Liver (tissue), 9 donors: Measurements from ENCODE around the gene DIP2C. TPM values are rescaled to one million over a fixed set of nuclear protein-coding genes. Genes with fewer than 3 reads are reported as not detected.

ENCODE experiments used
- DNase-seq: peaks from one replicate; pipeline ENCODE4 v3.0.0-alpha.2; 2017; ENCODE audit warnings: low spot score
- H3K27ac ChIP-seq, 2 donors: one replicate each; pipeline ENCODE4 v1.7.0; 2013; ENCODE audit warnings: inconsistent platforms in 2 of 2, low read length in 2 of 2, control low read depth in 1 of 2, low read depth in 1 of 2, mild to moderate bottlenecking in 1 of 2
- H3K27me3 ChIP-seq, 4 donors: one replicate each; pipeline versions ENCODE4 v1.6.1 to v1.7.0; 2013; ENCODE audit warnings: low read length in 3 of 4, inconsistent platforms in 1 of 4, mild to moderate bottlenecking in 1 of 4, moderate library complexity in 1 of 4; ENCODE audit not compliant: control insufficient read depth in 4 of 4, insufficient read depth in 4 of 4
- H3K36me3 ChIP-seq, 4 donors: one replicate each; pipeline versions ENCODE4 v1.6.1 to v1.7.0; 2013; ENCODE audit warnings: low read length in 3 of 4, mild to moderate bottlenecking in 3 of 4, low read depth in 1 of 4, moderate library complexity in 1 of 4; ENCODE audit not compliant: control insufficient read depth in 4 of 4, insufficient read depth in 3 of 4
- H3K4me1 ChIP-seq, 4 donors: one replicate each; pipeline versions ENCODE4 v1.6.1 to v1.7.0; 2013; ENCODE audit warnings: low read length in 3 of 4, mild to moderate bottlenecking in 3 of 4, moderate library complexity in 1 of 4; ENCODE audit not compliant: control insufficient read depth in 4 of 4, insufficient read depth in 4 of 4
- H3K4me3 ChIP-seq, 3 donors: one replicate each; pipeline versions ENCODE4 v1.6.1 to v1.7.0; 2013; ENCODE audit warnings: low read length in 3 of 3, control low read depth in 1 of 3, low read depth in 1 of 3, mild to moderate bottlenecking in 1 of 3
- H3K9ac ChIP-seq, 2 donors: one replicate each; pipeline ENCODE4 v1.7.0; 2013; ENCODE audit warnings: low read length in 2 of 2, mild to moderate bottlenecking in 2 of 2, moderate library complexity in 2 of 2, control low read depth in 1 of 2, low read depth in 1 of 2
- H3K9me3 ChIP-seq, 4 donors: one replicate each; pipeline versions ENCODE4 v1.6.1 to v1.7.0; 2013; ENCODE audit warnings: low read length in 3 of 4; ENCODE audit not compliant: control insufficient read depth in 4 of 4
- FOXA1 ChIP-seq: IDR thresholded peaks from 2 replicates; pipeline ENCODE4 v1.6.1; 2016; ENCODE audit warnings: antibody characterized with exemption
- FOXA2 ChIP-seq: IDR thresholded peaks from 2 replicates; pipeline ENCODE4 v1.6.1; 2016; ENCODE audit warnings: antibody characterized with exemption
- HNF4A ChIP-seq, 2 donors: conservative IDR thresholded peaks; 2 replicates each; pipeline ENCODE4 v1.6.1; 2016; ENCODE audit warnings: antibody characterized with exemption in 2 of 2, mild to moderate bottlenecking in 2 of 2
- JUND ChIP-seq, 2 donors: IDR thresholded peaks; 2 replicates each; pipeline ENCODE4 v1.6.1; 2016; ENCODE audit warnings: antibody characterized with exemption in 2 of 2
- NR2F2 ChIP-seq: IDR thresholded peaks from 2 replicates; pipeline ENCODE4 v1.6.1; 2016; ENCODE audit warnings: antibody characterized with exemption
- SP1 ChIP-seq: IDR thresholded peaks from 2 replicates; pipeline ENCODE4 v1.6.1; 2018; ENCODE audit warnings: antibody characterized with exemption, mild to moderate bottlenecking
- ZBTB33 ChIP-seq: IDR thresholded peaks from 2 replicates; pipeline ENCODE4 v1.6.1; 2016; ENCODE audit warnings: antibody characterized with exemption
- WGBS: extraction: QIAGEN DNeasy Blood & Tissue Kit; methylation state at CpG from one replicate; pipeline ENCODE4 v1.1.7; 2013; 5-methylcytosine and 5-hydroxymethylcytosine counted together
- polyA plus RNA-seq, 2 donors: library from polyadenylated mRNA; stranded (reverse) in 1 of 2; unstranded in 1 of 2; fragments of 200-250 nt in 1 of 2; fragments of >200 nt in 1 of 2; fragmentation: Nextera tagmentation in 1 of 2; extraction: Ambion mirVana in 1 of 2; gene quantifications; one replicate each; pipeline versions ENCODE4 v1.2.1 to v1.2.3, GENCODE V29; 2013 to 2015
- total RNA-seq, 2 donors: library from RNA; depleted of rRNA; stranded (reverse); fragments of >200 nt; gene quantifications; one replicate each; pipeline ENCODE4 v1.2.3, GENCODE V29; 2014
- TF ChIP-seq, protein P1 (sequence below): IDR thresholded peaks from 2 replicates; pipeline ENCODE4 v1.6.1; 2016; ENCODE audit warnings: antibody characterized with exemption
- donor health status: healthy.
- donor health status: healthy.
- donor health status: healthy.
- donor health status: healthy.
- donor health status: healthy.

The DIP2C gene
- total and polyA plus RNA-seq, 4 donors = 4.2 to 12.2 (median 5.7) TPM

GRCh38 chr10:290026-290725 lies 399.3 kb downstream of the DIP2C start:
- TF ChIP-seq SP1 (no peak), NR2F2 (no peak), HNF4A (conservative IDR thresholded peaks at IDR 0.05) (no peak), FOXA2 (no peak), JUND (IDR thresholded peaks at IDR 0.05) (no peak)
- H3K9ac ChIP-seq = no peak overlapping the region
- no peaks in the 10 kb centered on the region for H3K27me3 ChIP-seq
- no peaks in the 10 kb centered on the region for H3K4me1 ChIP-seq
- no peak for DNase-seq
- H3K36me3 ChIP-seq = peaks cover 1 to 36% (median 12%) of the 10 kb centered on the region in 4 donors
- WGBS = 96% methylated on average over 17 of the region's 17 CpGs
- H3K27ac ChIP-seq = no peak overlapping the region
- H3K9me3 ChIP-seq = no peaks in the 10 kb centered on the region
- H3K4me3 ChIP-seq = no peak overlapping the region

DNA sequence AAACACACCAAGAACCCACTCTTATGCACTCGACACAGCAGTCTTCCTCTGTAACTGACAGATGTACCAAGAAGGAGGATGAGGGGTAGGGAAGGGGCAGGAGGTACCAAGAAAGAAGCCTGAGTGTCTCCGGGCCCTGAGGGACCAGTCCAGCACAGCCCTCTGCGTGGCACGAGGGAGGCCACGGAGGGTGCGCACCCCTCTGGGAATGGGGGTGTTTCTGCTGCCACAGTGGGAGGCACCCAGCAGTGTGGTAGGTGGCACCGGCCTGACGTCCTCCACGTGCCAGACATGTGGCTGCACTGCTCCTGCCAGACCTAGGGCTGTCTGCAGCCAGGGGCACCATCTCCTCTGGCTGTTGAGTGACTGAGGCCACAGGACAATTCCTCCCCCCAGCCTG lies 399.9 kb downstream of the DIP2C start:
- Histone ChIP-seq H3K27ac (no peak overlapping the region), H3K4me3 (no peak overlapping the region), H3K9ac (no peak overlapping the region), H3K4me1 (no peaks in the 10 kb centered on the region), H3K27me3 (no peaks in the 10 kb centered on the region), H3K9me3 (no peaks in the 10 kb centered on the region), H3K36me3 (peaks cover 1 to 42% (median 12%) of the 10 kb centered on the region in 4 donors)
- TF ChIP-seq NR2F2 (no peak), ZBTB33 (no peak), JUND (IDR thresholded peaks at IDR 0.05) (no peak), HNF4A (conservative IDR thresholded peaks at IDR 0.05) (no peak), FOXA1 (no peak)
- TF ChIP-seq, protein P1, sequence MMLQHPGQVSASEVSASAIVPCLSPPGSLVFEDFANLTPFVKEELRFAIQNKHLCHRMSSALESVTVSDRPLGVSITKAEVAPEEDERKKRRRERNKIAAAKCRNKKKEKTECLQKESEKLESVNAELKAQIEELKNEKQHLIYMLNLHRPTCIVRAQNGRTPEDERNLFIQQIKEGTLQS = no peak
- no peak for DNase-seq
- WGBS = 96% methylated on average over 9 of the region's 9 CpGs

DNA sequence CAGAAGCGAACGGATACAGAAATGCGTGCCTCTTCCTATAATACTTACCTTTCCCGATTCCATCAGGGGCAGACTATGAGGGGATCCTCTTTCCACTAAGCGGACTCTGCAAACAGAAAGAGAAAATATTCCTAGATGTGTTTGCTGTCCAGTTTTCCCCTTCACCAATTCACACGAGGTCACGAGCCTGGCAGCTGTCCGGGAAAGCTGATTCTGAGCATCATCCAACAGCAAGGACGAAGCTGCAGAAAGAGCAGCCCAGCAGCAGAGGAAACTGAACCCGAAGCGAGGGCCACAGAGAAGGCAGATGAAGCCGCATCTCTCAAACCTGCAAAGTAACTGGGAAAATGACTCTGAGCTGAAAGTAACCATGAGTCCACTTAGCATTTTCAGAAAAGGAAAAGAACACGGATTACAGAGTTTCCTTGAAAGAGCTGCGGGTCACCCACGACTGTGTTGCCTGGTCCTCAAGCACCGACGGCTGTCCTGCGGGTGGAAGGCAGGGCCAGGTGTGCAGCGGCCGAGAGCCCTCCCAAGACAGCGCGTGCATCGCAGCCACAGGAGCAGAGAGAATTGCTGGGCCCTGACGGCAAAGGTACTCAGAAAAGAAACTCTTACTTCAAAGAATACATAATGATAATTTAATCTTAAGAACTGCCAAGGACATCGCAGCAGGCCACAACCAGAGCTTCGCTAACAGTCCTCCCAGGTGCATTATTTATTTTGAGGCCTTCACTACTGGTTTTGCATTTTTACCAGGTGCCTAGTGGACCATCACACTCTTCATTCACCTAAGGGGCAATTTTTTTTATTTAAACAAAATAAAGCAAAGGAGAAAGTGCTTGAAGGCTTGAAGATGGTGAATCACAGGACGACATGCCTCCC lies 400.9 kb downstream of the DIP2C start:
- WGBS = 94% methylated on average over 27 of the region's 27 CpGs
- Histone ChIP-seq H3K4me3 (no peak overlapping the region), H3K9ac (no peak overlapping the region), H3K9me3 (no peaks in the 10 kb centered on the region), H3K27me3 (no peaks in the 10 kb centered on the region), H3K36me3 (peaks cover 1 to 52% (median 18%) of the 10 kb centered on the region in 4 donors), H3K4me1 (no peaks in the 10 kb centered on the region), H3K27ac (no peak overlapping the region)
- TF ChIP-seq, protein P1 = no peak
- TF ChIP-seq ZBTB33 (no peak), FOXA1 (no peak), FOXA2 (no peak), NR2F2 (no peak)
- DNase-seq = no peak
